Activated T-helper 9 cell treated with anti-CD3 and anti-CD28 coated beads, Interleukin-2, amount 50 U/mL, for 16 hours (primary cell): ENCODE measurements around the gene CNGA1.
"Not testable (repeated sequence)": the region's sequence is repeated elsewhere in the genome, so short reads cannot be mapped to it uniquely, and the experiment has no call there.

Experiments
- DNase-seq: peaks from one replicate; pipeline ENCODE4 v3.0.0-alpha.2; 2020; ENCODE audit warnings: low read depth

Gene CNGA1

DNA sequence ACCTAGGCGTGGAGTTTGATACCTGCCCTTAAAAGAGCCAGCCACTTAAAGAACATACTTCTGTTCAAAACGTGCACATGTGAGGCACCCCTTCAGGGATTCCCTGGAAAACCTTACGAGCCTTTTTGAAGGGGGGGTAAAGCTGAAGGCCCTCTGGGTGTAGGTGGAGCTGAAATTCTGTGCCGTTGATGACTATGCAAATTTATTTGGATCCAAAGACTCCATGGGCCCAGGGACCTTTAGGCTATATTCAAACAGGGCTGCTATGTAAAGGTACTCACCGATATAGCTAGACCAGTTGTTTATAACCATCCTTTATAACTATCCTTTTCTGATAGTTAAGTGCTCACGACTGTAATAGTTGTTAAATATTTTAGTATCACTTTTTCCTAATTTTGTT lies 61.8 kb downstream of the CNGA1 start:
- no peak for DNase-seq

DNA sequence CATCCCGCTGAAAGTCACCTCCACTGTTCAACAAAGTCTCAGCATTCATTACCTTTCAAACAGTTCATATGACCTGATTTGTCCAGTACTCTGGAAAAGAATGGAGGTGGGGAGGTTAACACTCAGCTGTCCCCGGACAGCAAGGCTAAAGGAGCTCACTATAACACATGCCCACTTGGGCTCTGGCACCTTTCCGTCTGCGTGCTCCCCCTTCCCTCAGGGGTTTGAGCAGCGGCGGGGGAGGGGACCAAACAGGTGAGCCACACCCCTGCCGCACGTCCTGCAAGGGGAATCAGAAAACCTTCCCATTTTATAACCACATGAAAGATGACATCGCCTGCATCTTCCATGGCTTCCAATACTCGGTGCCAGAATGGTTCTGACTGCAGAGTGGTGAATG lies 62.2 kb downstream of the CNGA1 start:
- DNase-seq = no peak

DNA sequence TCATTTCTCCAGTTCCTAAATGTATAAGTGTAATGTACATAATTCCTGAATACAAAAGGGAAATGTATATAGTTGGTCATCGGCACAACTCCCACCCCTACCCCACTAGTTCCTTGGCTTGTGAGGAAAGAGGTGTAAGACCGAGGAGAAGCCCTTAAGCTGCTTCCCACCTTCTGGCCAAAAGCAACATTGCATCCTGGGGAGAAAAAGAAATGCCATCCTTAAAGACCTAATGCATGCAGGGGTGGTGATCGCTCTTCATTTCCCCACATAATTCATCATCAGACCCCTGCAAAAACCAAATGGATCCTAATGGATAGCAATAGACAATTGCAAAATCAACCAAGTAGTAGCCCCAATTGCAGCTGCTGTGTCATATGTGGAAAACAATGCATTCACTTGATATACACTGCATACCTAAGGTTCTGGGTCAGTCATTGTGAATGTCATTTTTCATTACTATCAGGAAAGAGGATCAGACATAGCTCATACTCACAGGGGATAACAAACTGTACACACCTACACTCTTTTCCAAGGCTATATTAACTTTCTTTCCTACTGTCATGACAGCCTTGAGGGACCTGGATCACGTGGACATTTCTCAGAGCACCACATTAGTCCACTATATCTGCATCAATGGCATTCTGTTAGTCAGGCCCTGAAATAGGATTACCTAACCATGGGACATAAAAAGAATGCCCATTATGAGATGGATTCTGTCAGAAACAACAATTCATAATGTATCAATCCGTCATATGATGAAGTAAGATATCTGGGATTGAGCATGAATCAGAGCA lies 70.4 kb downstream of the CNGA1 start:
- DNase-seq = no peak

DNA sequence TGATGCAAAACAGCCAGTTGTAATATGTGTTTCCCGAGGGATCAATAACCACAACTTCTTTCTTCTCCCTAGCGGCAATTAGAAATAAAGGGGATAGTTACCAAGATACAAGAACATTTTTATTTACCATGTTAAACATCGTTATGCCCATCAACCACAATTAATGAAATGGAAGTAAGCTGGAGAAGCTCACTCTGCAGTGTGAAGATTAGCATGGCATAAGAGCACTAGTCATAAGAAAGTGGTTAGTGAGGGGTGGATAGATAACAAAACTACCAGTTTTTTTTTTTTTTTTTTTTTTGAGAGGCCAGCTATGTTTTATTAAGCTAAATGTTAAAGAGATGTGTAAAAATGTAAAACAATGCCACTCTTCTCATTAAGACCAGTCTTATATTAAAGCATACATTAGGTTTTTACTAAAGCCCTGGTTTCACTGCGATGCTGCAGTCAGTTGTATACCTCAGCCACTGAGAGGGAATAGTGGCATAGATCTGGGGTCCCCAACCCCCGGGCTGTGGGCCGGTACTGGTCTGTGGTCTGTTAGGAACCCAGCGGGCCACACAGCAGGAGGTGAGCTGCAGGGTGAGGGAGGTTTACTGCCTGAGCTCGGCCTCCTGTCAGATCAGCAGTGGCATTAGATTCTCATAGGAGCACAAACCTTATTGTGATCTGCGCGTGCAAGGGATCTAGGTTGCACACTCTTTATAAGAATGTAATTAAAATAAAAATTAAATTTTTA lies 74.2 kb downstream of the CNGA1 start:
- DNase-seq = no peak

DNA sequence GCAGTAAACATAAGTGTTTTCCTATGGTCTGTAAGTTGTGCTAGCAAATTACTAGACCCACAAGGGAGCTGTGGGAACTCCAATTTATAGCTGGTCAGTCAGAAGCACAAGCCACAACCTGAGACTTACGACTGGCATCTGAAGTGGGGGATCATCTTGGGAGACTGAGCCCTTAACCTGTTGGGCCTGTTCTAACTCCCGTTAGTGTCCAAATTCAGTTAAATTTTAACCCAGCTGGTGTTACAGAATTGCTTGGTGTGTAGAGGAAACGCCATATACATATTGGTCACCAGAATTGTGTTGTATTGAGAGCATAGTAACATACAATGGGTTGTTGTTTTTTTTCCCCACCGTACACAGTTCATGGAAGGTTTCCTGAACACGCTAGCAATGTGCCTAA lies 77.0 kb downstream of the CNGA1 start:
- DNase-seq = no peak

DNA sequence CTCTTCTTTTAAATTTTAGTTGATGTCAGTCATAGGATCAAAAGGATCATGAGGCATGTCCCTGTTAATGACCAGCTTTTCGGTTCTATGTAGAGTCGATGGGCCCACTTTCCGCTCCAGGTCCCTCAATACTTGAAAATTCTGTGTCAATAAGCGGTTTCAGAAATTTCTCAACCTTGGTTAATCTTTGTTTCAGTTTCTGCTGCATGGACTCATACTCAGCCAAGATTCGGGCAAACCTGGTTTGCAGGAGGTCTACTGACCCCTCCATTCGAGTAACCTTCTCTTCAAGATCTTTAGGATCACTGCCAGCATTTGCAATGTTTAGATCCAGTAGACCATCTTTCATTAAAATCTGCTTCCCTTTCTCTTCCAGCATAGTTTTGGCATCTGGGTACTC lies 80.1 kb downstream of the CNGA1 start:
- DNase-seq = no peak

DNA sequence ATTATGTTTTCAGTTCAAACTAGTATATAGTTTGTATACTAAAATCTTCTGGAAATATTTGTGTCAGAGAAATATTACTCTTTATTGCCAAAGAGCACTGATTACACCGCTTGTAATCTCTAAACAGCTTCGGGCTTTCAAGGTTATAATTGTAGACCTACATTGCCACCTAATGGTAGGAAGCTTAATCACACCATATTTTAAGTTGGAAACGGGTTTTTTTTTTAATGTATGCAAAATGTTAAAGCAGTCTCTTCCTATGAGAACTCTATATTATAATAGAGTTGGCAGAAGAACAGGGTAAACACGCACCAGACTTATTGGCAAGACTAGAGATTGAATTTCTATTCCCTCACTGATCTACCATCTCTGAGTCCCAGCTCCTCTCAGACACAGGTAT lies 82.6 kb downstream of the CNGA1 start:
- DNase-seq = no peak

DNA sequence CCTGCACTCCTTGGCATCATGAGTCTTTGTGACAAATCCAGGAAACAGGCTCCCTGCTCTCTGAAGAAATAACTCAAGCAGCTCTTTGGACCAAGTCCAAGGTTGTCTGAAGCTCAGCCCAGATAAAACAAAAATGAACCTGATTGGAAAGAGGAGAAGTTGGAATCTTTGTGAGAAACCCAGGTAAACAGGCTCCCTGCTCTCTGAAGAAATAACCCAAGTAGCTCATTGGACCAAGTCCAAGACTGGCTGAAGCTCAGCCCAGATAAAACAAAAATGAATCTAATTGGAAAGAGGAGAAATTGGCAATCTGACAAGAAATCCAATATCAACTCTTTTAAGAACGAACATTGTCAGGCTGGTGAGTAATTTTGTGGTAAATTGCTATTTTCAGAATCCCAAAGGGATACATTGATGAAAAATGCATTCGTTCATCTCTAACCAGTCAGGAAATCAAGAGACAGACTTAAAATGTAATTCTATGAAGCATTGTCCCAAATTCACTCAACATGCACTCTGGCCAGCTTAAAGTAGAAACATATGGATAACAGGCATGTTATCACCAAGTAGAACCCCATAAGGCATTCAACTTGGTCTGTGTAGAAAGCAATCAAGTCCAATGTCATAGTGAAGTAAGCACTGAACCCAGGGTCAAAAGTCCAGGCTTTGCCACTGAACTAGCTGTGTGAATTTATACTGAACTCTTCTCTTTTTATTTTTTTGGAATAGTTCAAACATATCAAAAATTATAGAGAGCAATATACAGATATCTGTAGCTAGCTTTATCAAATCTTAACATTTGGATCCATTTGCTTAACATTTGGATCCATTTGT lies 85.3 kb downstream of the CNGA1 start:
- no peak for DNase-seq

DNA sequence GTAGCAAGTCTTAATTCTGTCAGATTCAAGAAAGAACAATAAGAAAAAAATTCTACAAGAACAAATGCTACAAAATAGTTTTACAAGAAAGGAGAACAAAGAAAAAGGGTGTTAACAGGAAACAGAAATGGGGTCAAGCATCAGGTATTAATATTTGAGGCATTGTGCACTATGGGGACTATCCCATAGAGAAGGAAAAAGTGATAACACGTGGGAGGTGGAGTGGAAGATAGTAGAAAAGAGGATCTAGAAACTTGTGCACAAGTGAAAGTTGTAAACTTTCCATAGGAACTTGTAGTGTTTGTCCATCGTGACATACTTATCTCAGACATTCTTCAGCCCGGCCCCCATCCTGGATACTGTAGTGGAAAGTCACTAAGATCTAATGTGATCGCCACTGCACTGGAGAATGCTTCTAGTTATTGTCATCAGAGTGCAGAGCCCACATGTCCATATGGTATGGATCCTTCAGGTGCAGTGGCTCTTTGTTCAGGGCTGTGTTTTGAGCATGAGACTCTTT lies 86.7 kb downstream of the CNGA1 start:
- DNase-seq = no peak

DNA sequence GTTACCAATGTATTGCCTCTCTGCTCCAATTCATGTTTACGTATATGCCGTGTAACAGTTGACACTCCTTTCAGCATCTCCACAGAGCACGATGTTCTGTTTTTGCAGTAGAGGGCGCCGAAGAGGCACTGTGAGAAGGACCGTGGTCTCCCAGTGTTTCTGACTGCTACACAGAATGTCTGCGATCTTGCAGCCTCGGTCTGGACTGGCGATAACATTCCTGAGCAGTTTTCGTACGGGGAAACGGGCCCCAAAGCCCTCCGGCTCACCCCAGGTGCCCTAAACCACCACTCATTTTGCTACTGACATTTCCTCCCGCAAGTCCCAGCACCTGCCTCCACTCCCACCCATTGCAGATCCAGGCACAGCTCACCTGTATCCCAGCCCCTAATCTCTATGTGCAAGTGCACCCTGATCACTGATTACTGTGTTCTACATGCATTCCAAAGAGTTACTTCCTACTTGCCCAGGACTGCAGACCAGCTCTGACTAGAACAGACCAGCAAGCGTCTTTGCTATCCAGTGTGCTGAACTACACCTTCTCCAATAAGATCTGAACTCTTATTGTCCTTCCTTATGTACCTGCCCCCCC lies 89.7 kb downstream of the CNGA1 start:
- DNase-seq = peak; percentile 17

DNA sequence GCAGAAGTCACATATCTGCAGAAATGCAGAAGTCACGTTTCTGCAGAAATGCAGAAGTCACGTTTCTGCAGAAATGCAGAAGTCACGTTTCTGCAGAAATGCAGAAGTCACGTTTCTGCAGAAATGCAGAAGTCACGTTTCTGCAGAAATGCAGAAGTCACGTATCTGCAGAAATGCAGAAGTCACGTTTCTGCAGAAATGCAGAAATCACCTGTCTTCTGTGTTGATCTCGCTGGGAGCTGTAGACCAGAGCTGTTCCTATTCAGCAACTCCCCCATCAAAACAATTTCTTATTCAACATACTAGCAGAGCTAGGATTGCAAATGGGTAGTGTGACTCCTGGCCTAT lies 93.2 kb downstream of the CNGA1 start:
- DNase-seq = not testable (repeated sequence)

DNA sequence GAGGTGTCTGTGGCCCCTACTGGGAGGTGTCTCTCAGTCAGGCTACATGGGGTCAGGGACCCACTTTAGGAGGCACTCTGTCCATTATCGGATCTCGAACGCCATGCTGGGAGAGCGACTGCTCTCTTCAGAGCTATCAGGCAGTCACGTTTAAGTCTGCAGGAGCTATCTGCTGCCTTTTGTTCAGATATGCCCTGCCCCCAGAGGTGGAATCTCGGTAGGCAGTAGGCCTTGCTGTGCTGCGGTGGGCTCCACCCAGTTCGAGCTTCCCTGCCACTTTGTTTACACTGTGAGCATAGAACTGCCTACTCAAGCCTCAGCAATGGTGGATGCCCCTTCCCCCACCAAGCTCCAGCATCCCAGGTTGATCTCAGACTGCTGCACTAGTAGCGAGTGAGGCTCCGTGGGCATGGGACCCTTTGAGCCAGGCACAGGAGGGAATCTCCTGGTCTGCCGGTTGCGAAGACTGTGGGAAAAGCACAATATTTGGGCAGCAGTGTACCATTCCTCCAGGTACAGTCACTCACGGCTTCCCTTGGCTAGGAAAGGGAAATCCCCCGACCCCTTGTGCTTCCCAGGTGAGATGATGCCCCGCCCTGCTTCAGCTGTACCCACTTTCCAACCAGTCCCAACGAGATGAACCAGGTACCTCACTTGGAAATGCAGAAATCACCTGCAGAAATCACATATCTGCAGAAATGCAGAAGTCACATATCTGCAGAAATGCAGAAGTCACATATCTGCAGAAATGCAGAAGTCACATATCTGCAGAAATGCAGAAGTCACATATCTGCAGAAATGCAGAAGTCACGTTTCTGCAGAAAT lies 93.8 kb downstream of the CNGA1 start:
- not testable (repeated sequence) for DNase-seq

DNA sequence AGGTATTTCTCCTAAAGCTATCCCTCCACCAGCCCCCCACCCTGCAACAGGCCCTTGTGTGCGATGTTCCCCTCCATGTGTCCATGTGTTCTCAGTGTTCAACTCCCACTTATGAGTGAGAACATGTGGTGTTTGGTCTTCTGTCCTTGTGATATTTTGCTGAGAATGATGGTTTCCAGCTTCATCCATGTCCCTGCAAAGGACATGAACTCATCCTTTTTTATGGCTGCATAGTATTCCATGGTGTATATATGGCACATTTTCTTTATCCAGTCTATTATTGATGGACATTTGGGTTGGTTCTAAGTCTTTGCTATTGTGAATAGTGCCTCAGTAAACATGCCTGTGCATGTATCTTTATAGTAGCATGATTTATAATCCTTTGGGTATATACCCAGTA lies 99.3 kb downstream of the CNGA1 start:
- DNase-seq = not testable (repeated sequence)

DNA sequence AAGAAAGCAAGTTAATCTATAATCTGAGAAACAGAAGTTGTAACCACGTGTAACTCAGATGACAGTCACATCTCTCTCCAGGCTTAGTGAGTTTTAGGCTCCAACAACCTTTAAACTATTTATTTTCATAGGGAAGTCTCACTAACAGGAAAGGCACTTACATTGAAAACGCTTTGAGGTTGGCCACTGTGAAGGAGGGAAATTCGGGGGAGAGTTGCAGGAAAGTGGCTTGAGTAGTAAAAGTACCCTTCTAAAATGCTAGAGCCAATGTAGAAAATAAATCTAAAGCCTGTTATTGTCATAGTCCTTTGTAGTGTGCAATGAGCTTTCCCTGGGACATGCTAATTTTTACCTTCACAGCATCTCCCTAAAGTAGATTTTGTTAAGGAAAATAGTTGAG lies 101.1 kb downstream of the CNGA1 start:
- DNase-seq = no peak

DNA sequence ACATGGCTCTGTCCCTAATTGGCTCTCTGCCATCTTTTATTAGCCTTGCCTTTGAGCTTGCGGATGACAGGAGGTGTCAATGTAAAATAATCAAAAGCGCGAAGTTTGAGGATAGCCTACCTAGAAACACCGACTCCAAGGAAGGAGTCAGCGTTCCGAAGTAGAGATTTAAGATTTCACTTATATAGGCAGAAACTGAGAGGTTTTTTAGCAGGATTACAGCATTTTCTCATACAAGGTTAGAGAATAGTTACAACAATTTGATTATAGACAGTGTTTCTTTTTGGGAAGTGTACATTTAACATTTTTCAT lies 101.6 kb downstream of the CNGA1 start:
- DNase-seq = no peak

DNA sequence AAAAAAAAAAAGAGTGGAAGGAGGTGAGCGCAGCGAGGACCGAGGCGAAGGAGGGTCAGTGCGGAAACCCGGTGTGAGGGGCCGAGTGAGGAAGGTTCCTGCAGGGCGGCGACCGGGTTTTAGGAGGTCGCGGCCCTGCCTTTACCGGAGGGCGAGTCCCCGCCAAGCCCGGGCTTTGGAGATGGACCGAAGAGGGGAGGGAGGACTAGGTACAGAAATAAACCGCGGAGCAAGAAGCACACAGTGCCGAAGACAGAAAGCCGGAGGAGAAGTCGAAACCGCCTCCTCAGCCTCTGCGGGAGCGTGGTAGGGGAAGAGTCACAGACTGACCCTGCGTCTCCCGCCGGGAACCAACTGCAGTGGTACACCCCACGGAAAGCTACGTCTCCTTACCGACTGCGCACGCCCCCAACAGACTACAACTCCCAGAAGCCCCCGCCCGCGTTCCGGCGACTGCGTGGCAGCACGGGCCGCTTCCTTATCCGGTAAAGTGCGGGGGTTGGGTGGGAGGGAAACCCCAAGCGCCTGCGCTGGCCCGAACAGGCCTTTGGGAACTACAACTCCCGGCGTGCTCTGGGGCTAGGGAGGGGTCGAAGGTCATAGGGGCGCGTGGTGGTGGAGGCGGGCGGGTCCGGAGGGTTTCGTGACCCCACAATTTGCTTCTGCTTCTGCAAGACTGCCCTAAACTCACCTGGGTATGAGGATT lies 102.1 kb downstream of the CNGA1 start, which contains the start of gene NFXL1:
Gene NFXL1 (minus strand): TSS at position 364 of the 706 bp plus-strand sequence. CDS start 380 bp downstream, outside the sequence.
- peak; percentile 96 for DNase-seq

DNA sequence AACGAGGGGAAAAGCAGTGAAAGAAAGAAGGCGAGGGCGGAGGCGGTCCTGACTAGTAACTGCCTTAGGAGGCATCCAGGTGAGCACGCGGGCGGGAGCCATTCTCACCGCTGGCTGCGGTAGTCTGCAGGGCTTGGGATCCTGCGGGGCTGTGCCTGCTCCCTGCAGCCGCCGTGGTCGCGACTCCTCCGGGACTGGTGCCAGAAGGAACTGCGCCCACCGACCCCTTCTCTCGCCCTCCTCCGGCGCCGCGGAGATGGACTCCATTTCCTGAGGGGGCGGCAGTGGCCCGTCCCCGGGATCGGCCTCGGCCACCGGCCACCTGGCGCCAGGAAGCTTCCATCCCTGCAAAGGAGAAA lies 102.6 kb downstream of the CNGA1 start:
- peak; percentile 21 for DNase-seq

DNA sequence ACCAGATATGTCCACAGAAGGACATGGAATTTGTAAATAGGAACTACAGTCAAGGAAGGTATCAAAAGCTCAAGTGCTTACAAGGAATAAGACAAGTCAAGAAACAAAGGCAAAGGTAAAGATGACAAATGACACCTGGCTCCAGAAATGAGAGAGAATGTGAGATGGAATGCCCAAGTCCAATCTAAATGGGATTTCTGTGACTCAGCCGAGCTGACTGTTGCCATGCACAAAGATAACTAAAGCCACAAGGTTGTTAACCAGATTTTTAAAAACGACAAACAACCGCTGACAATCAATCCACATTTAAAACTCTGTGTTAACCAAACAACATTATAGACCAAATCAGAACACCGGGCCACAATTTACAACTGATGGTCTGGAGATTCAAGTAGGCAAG lies 103.2 kb downstream of the CNGA1 start:
- no peak for DNase-seq

DNA sequence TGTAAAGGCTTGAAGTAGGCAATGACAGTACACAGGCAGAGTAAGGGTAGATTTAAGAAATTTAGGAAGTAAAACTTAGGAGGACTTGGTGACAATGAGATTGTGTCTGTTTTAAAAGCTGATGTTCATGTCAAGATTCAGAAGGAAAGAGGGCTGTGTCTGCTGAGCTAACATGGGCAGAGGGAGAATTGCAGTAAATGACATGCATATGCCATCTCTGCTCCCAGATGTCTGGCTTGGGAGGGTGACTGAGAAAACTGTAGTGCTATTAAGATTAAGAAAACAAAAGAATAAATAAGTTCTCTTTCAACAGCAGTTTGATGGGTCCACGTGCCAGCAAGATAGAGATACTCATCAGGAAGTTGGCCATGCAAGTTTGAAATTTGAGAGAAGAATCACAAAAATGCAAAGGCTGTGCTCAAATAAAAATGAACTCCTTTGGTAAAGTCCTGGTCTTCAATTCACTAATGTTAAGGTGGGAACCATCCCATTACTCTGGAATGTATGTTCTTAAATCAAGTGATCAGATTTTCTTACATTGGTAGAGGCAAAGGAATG lies 109.3 kb downstream of the CNGA1 start:
- no peak for DNase-seq

DNA sequence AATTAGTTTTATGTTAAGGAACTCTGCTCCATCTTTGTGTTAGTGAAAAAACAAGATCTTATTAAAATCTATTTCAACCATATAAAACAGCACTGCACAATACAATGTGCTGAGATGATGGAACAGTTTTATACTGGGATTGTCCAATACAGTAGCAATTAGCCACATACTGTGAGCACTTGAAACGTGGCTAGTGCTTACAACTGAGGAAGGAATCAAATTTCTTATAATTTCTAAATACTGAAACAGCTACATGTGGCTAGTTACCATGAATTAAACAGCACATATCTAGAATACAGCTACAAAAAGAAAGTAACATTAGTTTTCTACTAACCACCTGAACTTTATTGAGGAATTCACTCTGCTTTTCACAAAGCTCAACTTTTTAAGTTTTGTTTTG lies 116.8 kb downstream of the CNGA1 start:
- no peak for DNase-seq
